Neural cell (in vitro differentiated cells): ENCODE results near the gene QSOX1. TPM values are rescaled to one million over a fixed set of nuclear protein-coding genes. Genes with fewer than 3 reads are reported as not detected.

Experiments
- H2AFZ ChIP-seq: fragments of 200-600, 300-800 bp; sonication (generic), shearing (Covaris generic); 2 replicates; pipeline ENCODE4 v1.6.0; 2014; ENCODE audit warnings: low read depth, mild to moderate bottlenecking, antibody characterized with exemption, low read length, moderate library complexity
- H3F3A ChIP-seq: fragments of 200-600 bp; shearing (Covaris generic); 2 replicates; pipeline ENCODE4 v1.6.1; 2016; ENCODE audit warnings: mild to moderate bottlenecking, moderate library complexity, mixed read lengths, antibody characterized with exemption, low read length; ENCODE audit not compliant: insufficient read depth, poor library complexity, severe bottlenecking
- H3K27ac ChIP-seq: fragments of 200-600, 300-800 bp; sonication (generic), shearing (Covaris generic); 2 replicates; pipeline ENCODE4 v1.5.1; 2014; ENCODE audit warnings: mild to moderate bottlenecking, low read length, moderate library complexity
- H3K27me3 ChIP-seq: fragments of 300-800, 200-600 bp; sonication (generic), shearing (Covaris generic); 2 replicates; pipeline ENCODE4 v1.6.0; 2014; ENCODE audit warnings: mild to moderate bottlenecking, low read depth, low read length, moderate library complexity; ENCODE audit not compliant: insufficient read depth
- H3K36me3 ChIP-seq: fragments of 300-800, 200-600 bp; sonication (generic), shearing (Covaris generic); 2 replicates; pipeline ENCODE4 v1.5.1; 2014; ENCODE audit warnings: mild to moderate bottlenecking, antibody characterized with exemption, low read length, moderate library complexity; ENCODE audit not compliant: insufficient read depth
- H3K4me2 ChIP-seq: fragments of 300-800, 200-600 bp; sonication (generic), shearing (Covaris generic); 2 replicates; pipeline ENCODE4 v1.6.0; 2014; ENCODE audit warnings: mild to moderate bottlenecking, low read length
- H3K4me3 ChIP-seq: fragments of 300-800, 200-600 bp; sonication (generic), shearing (Covaris generic); 2 replicates; pipeline ENCODE4 v1.5.1; 2014; ENCODE audit warnings: mild to moderate bottlenecking, low read length, moderate library complexity
- H3K79me2 ChIP-seq: fragments of 200-600 bp; shearing (Covaris generic); replicated peaks from 2 replicates; pipeline ENCODE4 v1.6.0; 2014; ENCODE audit warnings: mild to moderate bottlenecking, low read length, moderate library complexity; ENCODE audit not compliant: insufficient read depth
- H3K9ac ChIP-seq: fragments of 300-800, 200-600 bp; sonication (generic), shearing (Covaris generic); 2 replicates; pipeline ENCODE4 v1.6.1; 2016; ENCODE audit warnings: mild to moderate bottlenecking, low read length, mixed read lengths
- H3K9me2 ChIP-seq: fragments of 200-600 bp; shearing (Covaris generic); 2 replicates; pipeline ENCODE4 v1.6.1; 2016; ENCODE audit warnings: mild to moderate bottlenecking, low read length, mixed read lengths; ENCODE audit not compliant: insufficient read depth
- H3K9me3 ChIP-seq: fragments of 200-600, 300-800 bp; sonication (generic), shearing (Covaris generic); 2 replicates; pipeline ENCODE4 v1.6.1; 2016; ENCODE audit warnings: mild to moderate bottlenecking, mixed run types, low read length, moderate library complexity, mixed read lengths
- H4K20me1 ChIP-seq: fragments of 200-600 bp; shearing (Covaris generic); 2 replicates; pipeline ENCODE4 v1.6.1; 2016; ENCODE audit warnings: mild to moderate bottlenecking, mixed run types; ENCODE audit not compliant: insufficient read depth
- CTCF ChIP-seq: fragments of 450-650 bp; IDR thresholded peaks from 2 replicates; pipeline ENCODE4 v1.5.1; 2014; ENCODE audit warnings: antibody characterized with exemption, mild to moderate bottlenecking, moderate library complexity; ENCODE audit not compliant: poor library complexity, severe bottlenecking
- EP300 ChIP-seq: fragments of 450-650 bp; conservative IDR thresholded peaks from 2 replicates; pipeline ENCODE4 v1.6.1; 2014; ENCODE audit warnings: antibody characterized with exemption, mild to moderate bottlenecking, moderate library complexity; ENCODE audit not compliant: poor library complexity, severe bottlenecking
- EZH2 ChIP-seq: fragments of 200-600, 300-800 bp; shearing (Covaris generic), sonication (generic); IDR thresholded peaks from 2 replicates; pipeline ENCODE4 v1.6.1; 2014; ENCODE audit warnings: antibody characterized with exemption, low read length, borderline replicate concordance, mild to moderate bottlenecking; ENCODE audit not compliant: insufficient read depth, poor library complexity, severe bottlenecking
- MXI1 ChIP-seq: fragments of 450-650 bp; conservative IDR thresholded peaks from 2 replicates; pipeline ENCODE4 v1.6.1; 2014; ENCODE audit warnings: antibody characterized with exemption, mild to moderate bottlenecking; ENCODE audit not compliant: poor library complexity, severe bottlenecking
- POLR2AphosphoS5 ChIP-seq: IDR thresholded peaks from 2 replicates; pipeline ENCODE4 v1.6.1; 2012
- RAD21 ChIP-seq: fragments of 450-650 bp; conservative IDR thresholded peaks from 2 replicates; pipeline ENCODE4 v1.6.1; 2014; ENCODE audit warnings: antibody characterized with exemption, mild to moderate bottlenecking, moderate library complexity
- REST ChIP-seq: IDR thresholded peaks from 2 replicates; pipeline ENCODE4 v1.6.1; 2012; ENCODE audit warnings: borderline replicate concordance
- SMC3 ChIP-seq: fragments of 450-650 bp; conservative IDR thresholded peaks from 2 replicates; pipeline ENCODE4 v1.6.1; 2014; ENCODE audit warnings: antibody characterized with exemption, mild to moderate bottlenecking, moderate library complexity; ENCODE audit not compliant: poor library complexity
- TAF1 ChIP-seq: IDR thresholded peaks from 2 replicates; pipeline ENCODE4 v1.6.1; 2012; ENCODE audit warnings: low read depth
- polyA plus RNA-seq: library from polyadenylated mRNA; depleted of rRNA; stranded (reverse); fragments of >200 nt; gene quantifications from 2 replicates; pipeline ENCODE4 v1.2.3, GENCODE V29; 2014

The QSOX1 gene
- polyA plus RNA-seq, 1 donor from 2014 or later, result 49.8 TPM

- H3K4me3 ChIP-seq, result no peak overlapping the region
- H3K79me2 ChIP-seq, result no peaks in the 10 kb centered on the region
- H3K27me3 ChIP-seq, result no peaks in the 10 kb centered on the region
- TF ChIP-seq CTCF (no peak), SMC3 (no peak), EZH2 (no peak), TAF1 (no peak), EP300 (no peak), REST (no peak), MXI1 (no peak)
- no peaks in the 10 kb centered on the region for H3K9me2 ChIP-seq
- H4K20me1 ChIP-seq, result no peaks in the 10 kb centered on the region
- H3K9me3 ChIP-seq, result no peaks in the 10 kb centered on the region
- H3F3A ChIP-seq, result no peaks in the 10 kb centered on the region
- H3K4me2 ChIP-seq, result no peak overlapping the region
- H3K27ac ChIP-seq, result no peak overlapping the region
- H3K9ac ChIP-seq, result no peak overlapping the region
- H3K36me3 ChIP-seq, result no peaks in the 10 kb centered on the region
- no peak overlapping the region for H2AFZ ChIP-seq
Measured at GRCh38 chr1:180130651-180131050, 24.0 kb upstream of the QSOX1 start.

GRCh38 chr1:180131510-180131909 is 23.2 kb upstream of the QSOX1 start:
- no peak overlapping the region for H3K27ac ChIP-seq
- H3K4me2 ChIP-seq, result no peak overlapping the region
- H3K9me2 ChIP-seq, result no peaks in the 10 kb centered on the region
- H3F3A ChIP-seq, result no peaks in the 10 kb centered on the region
- no peaks in the 10 kb centered on the region for H3K36me3 ChIP-seq
- H2AFZ ChIP-seq, result no peak overlapping the region
- TF ChIP-seq REST, result no peak
- no peak for TF ChIP-seq POLR2AphosphoS5
- no peak for TF ChIP-seq SMC3
- TF ChIP-seq CTCF, result no peak
- TF ChIP-seq RAD21, result no peak
- no peaks in the 10 kb centered on the region for H3K79me2 ChIP-seq
- H3K27me3 ChIP-seq, result no peaks in the 10 kb centered on the region
- H3K9ac ChIP-seq, result no peak overlapping the region
- no peaks in the 10 kb centered on the region for H4K20me1 ChIP-seq
- no peak overlapping the region for H3K4me3 ChIP-seq
- no peaks in the 10 kb centered on the region for H3K9me3 ChIP-seq
